PFSK-1 (cell line): ENCODE measurements around the gene RSPH6A.

Experiments
- FOXP2 ChIP-seq: optimal IDR thresholded peaks from 2 replicates; pipeline ENCODE3; 2011; ENCODE audit warnings: borderline replicate concordance, control low read depth, inconsistent platforms; ENCODE audit not compliant: insufficient read depth; ENCODE audit errors: extremely low read length, extremely low read depth
- POLR2AphosphoS5 ChIP-seq: IDR thresholded peaks from 2 replicates; pipeline ENCODE4 v1.6.1; 2012; ENCODE audit warnings: low read depth, mild to moderate bottlenecking, control low read depth, low read length, moderate library complexity
- REST ChIP-seq, 2 experiments: IDR thresholded peaks; 2 replicates each; pipeline versions ENCODE4 v1.6.1 to v1.8.0; 2011 to 2012; ENCODE audit warnings: low read depth in 2 of 2, low read length in 2 of 2, control low read depth in 1 of 2, inconsistent platforms in 1 of 2, mild to moderate bottlenecking in 1 of 2, moderate library complexity in 1 of 2; ENCODE audit not compliant: insufficient read depth in 1 of 2
- SIN3A ChIP-seq: IDR thresholded peaks from 2 replicates; pipeline ENCODE4 v1.6.1; 2012; ENCODE audit warnings: mild to moderate bottlenecking, low read length, moderate library complexity, borderline replicate concordance; ENCODE audit not compliant: insufficient read depth
- TAF1 ChIP-seq: IDR thresholded peaks from 2 replicates; pipeline ENCODE4 v1.6.1; 2012; ENCODE audit warnings: low read length, control low read depth, borderline replicate concordance; ENCODE audit not compliant: insufficient read depth

RSPH6A gene

GRCh38 chr19:45824041-45824471 lies 8.9 kb upstream of the RSPH6A start:
- TF ChIP-seq POLR2AphosphoS5 (no peak), SIN3A (no peak), FOXP2 (no peak), REST (IDR thresholded peaks at IDR 0.05; ENCODE audit: insufficient read depth in 1 of 2, low read depth in 2 of 2, low read length in 2 of 2) (no peak), TAF1 (no peak)

- no peak for TF ChIP-seq FOXP2
- no peak for TF ChIP-seq POLR2AphosphoS5
- no peak for TF ChIP-seq REST (IDR thresholded peaks at IDR 0.05; ENCODE audit: insufficient read depth in 1 of 2, low read depth in 2 of 2, low read length in 2 of 2)
- TF ChIP-seq TAF1, result no peak
- no peak for TF ChIP-seq SIN3A
Measured at GRCh38 chr19:45823182-45823581, 8.1 kb upstream of the RSPH6A start.

- TF ChIP-seq FOXP2, result no peak
- TF ChIP-seq TAF1, result no peak
- no peak for TF ChIP-seq POLR2AphosphoS5
- TF ChIP-seq SIN3A, result no peak
- no peak for TF ChIP-seq REST (IDR thresholded peaks at IDR 0.05; ENCODE audit: insufficient read depth in 1 of 2, low read depth in 2 of 2, low read length in 2 of 2)
Measured at GRCh38 chr19:45822716-45823115, 7.6 kb upstream of the RSPH6A start.

- TF ChIP-seq POLR2AphosphoS5 (no peak), TAF1 (no peak), SIN3A (no peak), FOXP2 (no peak), REST (IDR thresholded peaks at IDR 0.05; ENCODE audit: insufficient read depth in 1 of 2, low read depth in 2 of 2, low read length in 2 of 2) (no peak)
Measured at GRCh38 chr19:45821570-45821969, 6.5 kb upstream of the RSPH6A start.

GRCh38 chr19:45821103-45821521 lies 6.0 kb upstream of the RSPH6A start:
- no peak for TF ChIP-seq TAF1
- TF ChIP-seq REST (IDR thresholded peaks at IDR 0.05; ENCODE audit: insufficient read depth in 1 of 2, low read depth in 2 of 2, low read length in 2 of 2), result no peak
- TF ChIP-seq SIN3A, result no peak
- no peak for TF ChIP-seq FOXP2
- TF ChIP-seq POLR2AphosphoS5, result no peak
